ENCODE results near the gene PTPRH.
"Not testable (repeated sequence)": the region's sequence is repeated elsewhere in the genome, so short reads cannot be mapped to it uniquely, and the experiment has no call there.

The PTPRH gene

GRCh38 chr19:55173186-55173713 is 36.1 kb downstream of the PTPRH start:
- H3K27ac Mint-ChIP-seq: no peak overlapping the region
- DNase-seq (ENCODE audit: low spot score): no peak
- H3K4me3 Mint-ChIP-seq: peak overlapping the region; percentile 73

GRCh38 chr19:55172741-55173140 is 36.6 kb downstream of the PTPRH start:
- DNase-seq (ENCODE audit: low spot score): no peak
- peaks cover 70% of the 10 kb centered on the region for H3K27me3 Mint-ChIP-seq (ENCODE audit: low read depth)
- peak overlapping the region; percentile 67 for H3K4me3 Mint-ChIP-seq
- H3K36me3 Mint-ChIP-seq (ENCODE audit: low read depth): no peaks in the 10 kb centered on the region
- H3K27ac Mint-ChIP-seq: no peak overlapping the region
- H3K9me3 Mint-ChIP-seq: no peaks in the 10 kb centered on the region
- peaks cover 14% of the 10 kb centered on the region for H3K4me1 Mint-ChIP-seq (ENCODE audit: low read depth)

More at GRCh38 chr19:55173186-55173713, 36.1 kb downstream of the PTPRH start:
- Mint-ChIP-seq H3K36me3 (ENCODE audit: low read depth) (no peaks in the 10 kb centered on the region), H3K9me3 (no peaks in the 10 kb centered on the region), H3K4me1 (ENCODE audit: low read depth) (peaks cover 14% of the 10 kb centered on the region), H3K27me3 (ENCODE audit: low read depth) (peaks cover 67% of the 10 kb centered on the region)

DNA sequence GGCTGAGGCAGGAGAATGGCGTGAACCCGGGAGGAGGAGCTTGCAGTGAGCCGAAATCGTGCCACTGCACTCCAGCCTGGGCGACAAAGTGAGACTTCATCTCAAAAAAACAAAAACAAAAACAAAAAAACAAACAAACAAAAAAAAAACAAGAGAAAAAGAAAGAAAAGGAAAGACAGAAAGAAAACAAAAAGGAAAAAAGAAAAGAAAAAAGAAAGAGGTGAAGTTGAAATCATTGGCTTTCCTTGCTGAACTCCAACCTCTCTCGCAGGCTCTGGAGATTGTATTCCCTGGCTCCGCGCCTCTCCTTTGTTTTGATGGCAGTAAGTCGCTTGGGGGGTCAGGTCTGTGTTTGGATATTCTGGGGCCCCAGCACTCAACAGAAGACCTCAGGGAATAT is 37.0 kb downstream of the PTPRH start:
- not testable (repeated sequence) for H3K36me3 Mint-ChIP-seq (ENCODE audit: low read depth); DNase-seq (ENCODE audit: low spot score); H3K9me3 Mint-ChIP-seq; H3K27ac Mint-ChIP-seq
- H3K4me3 Mint-ChIP-seq: peak overlapping the region; percentile 67
- H3K27me3 Mint-ChIP-seq (ENCODE audit: low read depth): peaks cover 73% of the 10 kb centered on the region
- H3K4me1 Mint-ChIP-seq (ENCODE audit: low read depth): peaks cover 14% of the 10 kb centered on the region

- Mint-ChIP-seq H3K27ac (no peak overlapping the region), H3K4me3 (peak overlapping the region; percentile 7), H3K9me3 (no peaks in the 10 kb centered on the region), H3K4me1 (ENCODE audit: low read depth) (peaks cover 21% of the 10 kb centered on the region), H3K36me3 (ENCODE audit: low read depth) (no peaks in the 10 kb centered on the region), H3K27me3 (ENCODE audit: low read depth) (peaks cover 73% of the 10 kb centered on the region)
- no peak for DNase-seq (ENCODE audit: low spot score)
These were observed 37.9 kb downstream of the PTPRH start for GRCh38 chr19:55171440-55171839.

DNA sequence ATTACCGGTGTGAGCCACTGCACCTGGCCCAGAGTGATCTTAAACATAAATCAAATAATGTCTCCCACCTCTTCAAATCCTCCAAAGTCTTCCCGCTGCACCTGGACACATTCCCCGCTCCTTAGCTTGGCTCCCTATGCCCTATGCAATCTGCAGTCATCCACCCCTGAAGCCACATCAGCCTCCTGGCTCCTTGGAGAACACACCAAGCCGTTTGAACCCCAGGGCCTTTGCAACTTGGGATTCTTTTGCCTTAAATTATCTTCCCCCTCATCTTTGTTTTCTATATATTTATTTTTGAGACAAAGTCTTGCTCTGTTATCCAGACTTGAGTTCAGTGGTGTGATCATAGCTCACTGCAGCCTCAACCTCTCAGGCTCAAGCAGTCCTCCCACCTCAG is 40.2 kb downstream of the PTPRH start:
- H3K4me3 Mint-ChIP-seq: no peak overlapping the region
- H3K4me1 Mint-ChIP-seq (ENCODE audit: low read depth): peaks cover 18% of the 10 kb centered on the region
- no peak overlapping the region for H3K27ac Mint-ChIP-seq
- peaks cover 74% of the 10 kb centered on the region for H3K27me3 Mint-ChIP-seq (ENCODE audit: low read depth)
- no peak for DNase-seq (ENCODE audit: low spot score)
- no peaks in the 10 kb centered on the region for H3K9me3 Mint-ChIP-seq
- no peaks in the 10 kb centered on the region for H3K36me3 Mint-ChIP-seq (ENCODE audit: low read depth)

GRCh38 chr19:55166530-55167268 is 42.6 kb downstream of the PTPRH start, which contains the start of gene DNAAF3:
Gene DNAAF3, minus strand, starts transcription at chr19:55166613. Its CDS starts 200 bp downstream, at chr19:55166413.
- H3K27me3 Mint-ChIP-seq (ENCODE audit: low read depth): peaks cover 54% of the 10 kb centered on the region
- no peaks in the 10 kb centered on the region for H3K36me3 Mint-ChIP-seq (ENCODE audit: low read depth)
- DNase-seq (ENCODE audit: low spot score): peak; percentile 77
- H3K9me3 Mint-ChIP-seq: no peaks in the 10 kb centered on the region
- H3K4me1 Mint-ChIP-seq (ENCODE audit: low read depth): peaks cover 9% of the 10 kb centered on the region
- H3K27ac Mint-ChIP-seq: peak within 1 kb of the TSS; percentile 26
- peak within 1 kb of the TSS; percentile 85 for H3K4me3 Mint-ChIP-seq

DNA sequence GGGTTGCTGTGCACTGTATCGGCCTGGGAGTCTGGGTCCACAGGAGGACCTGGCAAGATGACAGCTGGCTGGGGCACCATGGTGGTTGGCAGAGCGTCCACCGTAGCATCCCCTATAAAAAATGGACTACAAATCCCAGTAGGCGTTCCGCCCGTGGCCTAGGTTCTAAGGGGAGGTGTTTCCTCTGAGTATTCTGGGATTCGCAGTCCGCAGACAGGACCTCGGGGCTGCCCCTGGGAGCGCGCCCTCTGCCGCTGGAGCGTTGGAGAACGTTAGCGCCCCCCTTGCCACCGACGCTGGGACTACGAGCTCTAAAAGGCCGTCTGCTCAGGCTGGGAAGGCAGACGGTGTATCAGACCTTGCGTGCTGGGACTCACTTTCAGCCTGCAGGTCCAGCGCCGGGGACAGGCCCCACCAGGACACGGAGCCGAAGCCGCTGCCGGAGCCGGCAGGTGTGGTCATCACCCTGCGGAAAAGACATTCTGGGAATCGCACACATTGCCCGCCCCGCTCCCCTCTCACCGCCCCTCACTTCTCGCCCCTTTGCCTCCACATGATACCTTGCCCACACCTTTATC is 43.3 kb downstream of the PTPRH start:
- H3K27ac Mint-ChIP-seq: no peak overlapping the region
- H3K27me3 Mint-ChIP-seq (ENCODE audit: low read depth): peaks cover 47% of the 10 kb centered on the region
- peak; percentile 29 for DNase-seq (ENCODE audit: low spot score)
- H3K36me3 Mint-ChIP-seq (ENCODE audit: low read depth): no peaks in the 10 kb centered on the region
- H3K4me3 Mint-ChIP-seq: peak overlapping the region; percentile 85
- peaks cover 9% of the 10 kb centered on the region for H3K4me1 Mint-ChIP-seq (ENCODE audit: low read depth)
- H3K9me3 Mint-ChIP-seq: no peaks in the 10 kb centered on the region

GRCh38 chr19:55161571-55162322 is 47.6 kb downstream of the PTPRH start:
- DNase-seq (ENCODE audit: low spot score): no peak
- H3K36me3 Mint-ChIP-seq (ENCODE audit: low read depth): no peaks in the 10 kb centered on the region
- H3K4me1 Mint-ChIP-seq (ENCODE audit: low read depth): peaks cover 11% of the 10 kb centered on the region
- no peak overlapping the region for H3K4me3 Mint-ChIP-seq
- H3K9me3 Mint-ChIP-seq: no peaks in the 10 kb centered on the region
- H3K27me3 Mint-ChIP-seq (ENCODE audit: low read depth): peaks cover 38% of the 10 kb centered on the region
- no peak overlapping the region for H3K27ac Mint-ChIP-seq

GRCh38 chr19:55160986-55161365 is 48.3 kb downstream of the PTPRH start:
- H3K27me3 Mint-ChIP-seq (ENCODE audit: low read depth): peaks cover 36% of the 10 kb centered on the region
- no peak for DNase-seq (ENCODE audit: low spot score)
- H3K4me3 Mint-ChIP-seq: no peak overlapping the region
- H3K9me3 Mint-ChIP-seq: no peaks in the 10 kb centered on the region
- H3K4me1 Mint-ChIP-seq (ENCODE audit: low read depth): peaks cover 9% of the 10 kb centered on the region
- H3K27ac Mint-ChIP-seq: no peak overlapping the region
- no peaks in the 10 kb centered on the region for H3K36me3 Mint-ChIP-seq (ENCODE audit: low read depth)

DNA sequence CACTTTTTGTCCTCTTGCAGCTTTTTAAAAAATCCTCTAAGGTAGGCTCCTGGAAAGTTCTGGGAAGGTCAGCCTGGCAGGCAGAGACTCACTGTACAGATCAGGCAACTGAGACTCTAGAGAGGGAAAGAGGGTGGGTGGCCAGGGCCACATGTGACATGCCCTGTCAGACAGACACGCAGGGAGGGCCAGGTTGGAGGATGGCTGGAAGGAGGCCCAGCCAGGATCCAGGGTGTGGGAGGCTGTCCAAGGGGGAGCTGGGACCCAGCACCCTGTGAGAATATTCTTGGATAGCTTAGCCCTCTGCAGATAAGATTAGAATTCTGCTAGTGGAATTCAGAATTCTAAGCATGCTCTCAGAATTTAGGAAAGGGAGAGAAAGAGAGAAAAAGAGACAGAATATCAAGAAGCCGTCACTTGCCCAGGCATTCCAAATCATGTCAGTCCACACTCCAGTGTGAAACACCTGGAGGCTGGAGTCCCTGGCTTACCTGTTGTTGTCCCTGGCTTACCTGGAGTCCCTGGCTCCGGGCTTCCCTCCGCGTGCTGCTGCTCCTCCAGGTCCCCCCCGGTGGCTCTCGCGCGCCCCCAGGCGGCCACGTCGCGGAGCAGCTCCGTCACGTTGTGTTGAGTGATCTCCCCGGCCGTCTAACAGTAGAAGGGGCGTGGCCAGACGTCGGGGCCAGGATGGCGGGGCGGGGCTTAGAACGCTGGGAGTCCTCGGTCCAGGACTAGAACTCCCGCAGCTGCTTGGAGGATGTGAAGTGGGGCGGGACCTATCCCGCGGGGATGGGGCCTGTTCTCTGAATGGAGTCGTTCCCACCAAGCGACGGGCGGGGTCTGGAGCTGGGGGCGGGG is 48.9 kb downstream of the PTPRH start:
- H3K27ac Mint-ChIP-seq: peak overlapping the region; percentile 36
- H3K9me3 Mint-ChIP-seq: no peaks in the 10 kb centered on the region
- H3K4me3 Mint-ChIP-seq: no peak overlapping the region
- peak; percentile 86 for DNase-seq (ENCODE audit: low spot score)
- H3K4me1 Mint-ChIP-seq (ENCODE audit: low read depth): peaks cover 9% of the 10 kb centered on the region
- H3K36me3 Mint-ChIP-seq (ENCODE audit: low read depth): no peaks in the 10 kb centered on the region
- H3K27me3 Mint-ChIP-seq (ENCODE audit: low read depth): peaks cover 30% of the 10 kb centered on the region

- Mint-ChIP-seq H3K4me3 (no peak overlapping the region), H3K27me3 (ENCODE audit: low read depth) (peaks cover 26% of the 10 kb centered on the region)
These were observed 50.2 kb downstream of the PTPRH start for GRCh38 chr19:55158848-55159749.

DNA sequence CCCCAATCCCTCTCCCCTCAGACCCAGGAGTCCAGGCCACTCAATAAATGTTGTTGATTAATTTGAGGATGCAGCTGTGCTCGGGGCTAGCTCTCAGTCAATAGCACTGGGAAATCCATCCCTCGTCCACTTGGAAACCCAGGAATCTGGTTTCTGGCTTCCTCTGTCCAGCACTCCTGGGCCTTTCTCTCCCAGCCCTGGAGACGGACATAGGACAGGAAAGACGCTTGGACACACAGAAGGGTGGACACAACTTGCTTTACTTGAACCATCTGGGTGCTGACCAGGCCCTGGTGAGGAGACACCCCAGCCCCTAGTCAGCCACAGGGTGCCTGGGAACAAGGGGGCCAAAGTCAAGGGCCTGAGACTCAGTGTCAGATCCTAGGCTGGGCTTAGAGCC is 50.9 kb downstream of the PTPRH start:
- Mint-ChIP-seq H3K36me3 (ENCODE audit: low read depth) (no peaks in the 10 kb centered on the region), H3K27ac (peak overlapping the region; percentile 26), H3K4me1 (ENCODE audit: low read depth) (peaks cover 14% of the 10 kb centered on the region), H3K9me3 (no peaks in the 10 kb centered on the region), H3K4me3 (no peak overlapping the region), H3K27me3 (ENCODE audit: low read depth) (peaks cover 26% of the 10 kb centered on the region)
- no peak for DNase-seq (ENCODE audit: low spot score)

More at GRCh38 chr19:55158848-55159749, 50.2 kb downstream of the PTPRH start:
- no peak overlapping the region for H3K27ac Mint-ChIP-seq
- DNase-seq (ENCODE audit: low spot score): no peak
- H3K36me3 Mint-ChIP-seq (ENCODE audit: low read depth): no peaks in the 10 kb centered on the region
- H3K9me3 Mint-ChIP-seq: no peaks in the 10 kb centered on the region
- H3K4me1 Mint-ChIP-seq (ENCODE audit: low read depth): peaks cover 10% of the 10 kb centered on the region
